ENCODE results near the gene TUBGCP6. TPM values are rescaled to one million over a fixed set of nuclear protein-coding genes. Genes with fewer than 3 reads are reported as not detected.

Gene TUBGCP6
- polyA plus RNA-seq, 3 donors: 3.7 to 72.8 (median 4.3) TPM

- H4K20me1 ChIP-seq (ENCODE audit: insufficient read depth, low read length): peaks cover 17% of the 10 kb centered on the region
- H3K36me3 Mint-ChIP-seq: no peaks in the 10 kb centered on the region
- peaks cover 5 to 10% of the 10 kb centered on the region in 2 donors for H3K36me3 ChIP-seq (replicated peaks in 1 of 2; ENCODE audit: control insufficient read depth in 1 of 2, insufficient read depth in 2 of 2, low read length in 2 of 2)
- no peak overlapping the region for H3K4me2 ChIP-seq (replicated peaks; ENCODE audit: extremely low read depth, low read length, poor library complexity, severe bottlenecking)
- no peak overlapping the region for H2AFZ ChIP-seq (ENCODE audit: insufficient read depth, low read depth, low read length, poor library complexity, severe bottlenecking)
- H3K27me3 ChIP-seq (ENCODE audit: control insufficient read depth in 2 of 2, insufficient read depth in 2 of 2, low read length in 2 of 2): no peaks in the 10 kb centered on the region
- no peak overlapping the region for H3K9ac ChIP-seq (ENCODE audit: insufficient read depth, low read length, poor library complexity, severe bottlenecking)
- H3K4me3 ChIP-seq (replicated peaks in 1 of 3; ENCODE audit: low read depth in 2 of 3, low read length in 3 of 3): no peak overlapping the region
- H3K9me3 Mint-ChIP-seq: no peaks in the 10 kb centered on the region
- peaks cover 0 to 2% (median 2%) of the 10 kb centered on the region in 3 donors for H3K27me3 Mint-ChIP-seq (ENCODE audit: low read depth in 3 of 3)
- no peaks in the 10 kb centered on the region for H3K9me3 ChIP-seq (replicated peaks in 1 of 2; ENCODE audit: control insufficient read depth in 1 of 2, insufficient read depth in 1 of 2, low read length in 2 of 2)
- peaks cover 13% of the 10 kb centered on the region for H3K4me1 Mint-ChIP-seq
- no peak for TF ChIP-seq CTCF (IDR thresholded peaks at IDR 0.05)
- peaks cover 21 to 32% of the 10 kb centered on the region in 2 donors for H3K4me1 ChIP-seq (ENCODE audit: control insufficient read depth in 1 of 2, insufficient read depth in 2 of 2, low read length in 2 of 2)
- H3K27ac Mint-ChIP-seq: peak overlapping the region in 1 of 7 donors; percentile 79
- 94% methylated on average over 20 of the region's 22 CpGs for WGBS (ENCODE audit: insufficient coverage)
- intact Hi-C loops (cut with micrococcal nuclease): loop anchor here (5.0 kb wide), 2 partner anchors 244 to 369 kb away; no protein-coding TSS in a partner anchor
- peaks cover 15% of the 10 kb centered on the region for H3K79me2 ChIP-seq (ENCODE audit: insufficient read depth, low read length)
- no peak for DNase-seq
- H3K27ac ChIP-seq (ENCODE audit: low read depth in 1 of 2, low read length in 2 of 2): no peak overlapping the region
- H3K4me3 Mint-ChIP-seq: no peak overlapping the region
Measured at GRCh38 chr22:50253046-50253915, 8.5 kb upstream of the TUBGCP6 start.

- intact Hi-C loops (cut with micrococcal nuclease): loop anchor here (5.0 kb wide), 2 partner anchors 245 to 370 kb away; no protein-coding TSS in a partner anchor
- peak; percentile 50 to 58 (median 52) for DNase-seq
- Histone ChIP-seq H3K27me3 (ENCODE audit: control insufficient read depth in 2 of 2, insufficient read depth in 2 of 2, low read length in 2 of 2) (no peaks in the 10 kb centered on the region), H3K9ac (ENCODE audit: insufficient read depth, low read length, poor library complexity, severe bottlenecking) (peak overlapping the region; percentile 80), H3K27ac (ENCODE audit: low read depth in 1 of 2, low read length in 2 of 2) (no peak overlapping the region), H3K36me3 (replicated peaks in 1 of 2; ENCODE audit: control insufficient read depth in 1 of 2, insufficient read depth in 2 of 2, low read length in 2 of 2) (peaks cover 5 to 19% of the 10 kb centered on the region in 2 donors), H3K4me1 (ENCODE audit: control insufficient read depth in 1 of 2, insufficient read depth in 2 of 2, low read length in 2 of 2) (peaks cover 30 to 41% of the 10 kb centered on the region in 2 donors), H3K79me2 (ENCODE audit: insufficient read depth, low read length) (peaks cover 16% of the 10 kb centered on the region), H4K20me1 (ENCODE audit: insufficient read depth, low read length) (peaks cover 17% of the 10 kb centered on the region), H3K9me3 (replicated peaks in 1 of 2; ENCODE audit: control insufficient read depth in 1 of 2, insufficient read depth in 1 of 2, low read length in 2 of 2) (no peaks in the 10 kb centered on the region), H3K4me3 (replicated peaks in 1 of 3; ENCODE audit: low read depth in 2 of 3, low read length in 3 of 3) (peak overlapping the region; percentile 72 to 96 (median 92)), H2AFZ (ENCODE audit: insufficient read depth, low read depth, low read length, poor library complexity, severe bottlenecking) (peak overlapping the region; percentile 93), H3K4me2 (replicated peaks; ENCODE audit: extremely low read depth, low read length, poor library complexity, severe bottlenecking) (peak overlapping the region; percentile 99)
- Mint-ChIP-seq H3K4me1 (peaks cover 19% of the 10 kb centered on the region), H3K27ac (peak overlapping the region in 1 of 7 donors; percentile 58), H3K27me3 (ENCODE audit: low read depth in 3 of 3) (peaks cover 0 to 2% (median under 1%) of the 10 kb centered on the region in 3 donors), H3K36me3 (peaks cover 3 to 6% of the 10 kb centered on the region in 2 donors), H3K4me3 (peak overlapping the region; percentile 83 to 85), H3K9me3 (no peaks in the 10 kb centered on the region)
- peak; percentile 68 for TF ChIP-seq CTCF (IDR thresholded peaks at IDR 0.05)
- WGBS (ENCODE audit: insufficient coverage): 55% methylated on average over 21 of the region's 25 CpGs
Measured at GRCh38 chr22:50252082-50253045, 7.5 kb upstream of the TUBGCP6 start.

Measured in CD14-positive monocyte (primary cell).